ENCODE measurements around the gene MAP2K1.
"Not testable (repeated sequence)": the region's sequence is repeated elsewhere in the genome, so short reads cannot be mapped to it uniquely, and the experiment has no call there.

MAP2K1 gene

GRCh38 chr15:66387163-66388042 is 691 bp downstream of the MAP2K1 start:
- peak overlapping the region; percentile 99 for H3K4me3 ChIP-seq (ENCODE audit: low read length)
- TF ChIP-seq ZNF274 (IDR thresholded peaks at IDR 0.05; ENCODE audit: low read depth, low read length) = no peak

DNA sequence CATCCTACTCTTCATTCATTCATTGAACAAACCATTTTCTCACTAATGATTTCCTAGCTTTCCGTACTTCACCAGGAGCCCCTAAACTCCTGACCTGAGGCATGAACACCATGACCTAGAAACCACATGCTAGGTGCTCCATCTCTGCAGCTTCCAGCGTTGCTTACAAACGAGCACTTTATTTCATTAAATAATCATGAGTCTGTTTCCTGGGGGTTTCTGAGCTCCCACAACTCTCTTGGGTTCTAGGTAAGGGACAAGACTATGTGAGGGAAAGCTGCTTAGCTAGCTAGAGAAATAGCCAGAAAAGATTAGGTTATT is 1.3 kb downstream of the MAP2K1 start:
- no peak for TF ChIP-seq ZNF274 (IDR thresholded peaks at IDR 0.05; ENCODE audit: low read depth, low read length)
- peak overlapping the region; percentile 99 for H3K4me3 ChIP-seq (ENCODE audit: low read length)

DNA sequence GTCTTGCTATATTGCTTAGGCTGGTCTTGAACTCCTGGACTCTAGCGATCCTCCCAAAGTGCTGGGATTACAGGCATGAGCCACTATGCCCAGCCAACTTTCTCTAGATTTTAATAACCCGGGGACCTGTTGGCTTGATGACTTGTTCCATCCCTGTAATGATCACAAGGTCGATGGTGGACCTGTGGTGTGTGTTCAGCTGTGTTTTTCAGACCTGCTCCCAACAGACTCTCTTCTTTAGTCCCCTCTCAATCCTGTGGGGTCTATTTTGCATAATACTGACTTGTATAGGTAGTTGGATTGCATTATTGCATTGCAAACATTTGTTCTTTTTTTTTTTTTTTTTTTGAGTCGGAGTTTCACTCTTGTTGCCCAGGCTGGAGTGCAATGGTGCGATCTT is 1.9 kb downstream of the MAP2K1 start:
- no peak for TF ChIP-seq ZNF274 (IDR thresholded peaks at IDR 0.05; ENCODE audit: low read depth, low read length)
- H3K4me3 ChIP-seq (ENCODE audit: low read length) = peak overlapping the region; percentile 99

- no peak for TF ChIP-seq ZNF274 (IDR thresholded peaks at IDR 0.05; ENCODE audit: low read depth, low read length)
- H3K4me3 ChIP-seq (ENCODE audit: low read length) = peak overlapping the region; percentile 99; the same call in 1 of the 2 replicates
Measured at GRCh38 chr15:66389098-66389858, 2.6 kb downstream of the MAP2K1 start.

- H3K4me3 ChIP-seq (ENCODE audit: low read length) = peak overlapping the region; percentile 33; the same call in 1 of the 2 replicates
- no peak for TF ChIP-seq ZNF274 (IDR thresholded peaks at IDR 0.05; ENCODE audit: low read depth, low read length)
Measured at GRCh38 chr15:66389859-66390381, 3.2 kb downstream of the MAP2K1 start.

DNA sequence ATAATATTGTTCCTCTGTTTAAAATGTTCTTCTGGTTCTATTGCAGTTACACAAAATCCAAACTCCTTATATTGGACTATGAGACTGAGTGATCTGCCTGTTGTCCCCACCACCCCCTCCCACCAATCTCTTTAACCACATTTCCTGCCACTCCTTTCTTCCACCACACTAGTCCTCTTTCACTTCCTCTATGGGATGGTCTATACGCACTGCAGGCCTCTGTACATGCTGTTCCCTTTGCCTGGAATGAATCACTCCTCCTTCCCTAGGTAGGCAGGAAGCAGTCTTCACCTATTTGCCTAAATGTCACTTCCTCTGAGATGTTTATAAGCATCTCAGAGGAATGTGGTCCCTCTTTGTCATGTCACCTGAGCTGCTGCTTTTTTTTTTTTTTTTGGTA is 4.0 kb downstream of the MAP2K1 start:
- H3K4me3 ChIP-seq (ENCODE audit: low read length) = peak overlapping the region; percentile 57; the same call in 1 of the 2 replicates
- no peak for TF ChIP-seq ZNF274 (IDR thresholded peaks at IDR 0.05; ENCODE audit: low read depth, low read length)

- not testable (repeated sequence) for H3K4me3 ChIP-seq (ENCODE audit: low read length)
Measured at GRCh38 chr15:66393037-66393436, 6.3 kb downstream of the MAP2K1 start.

DNA sequence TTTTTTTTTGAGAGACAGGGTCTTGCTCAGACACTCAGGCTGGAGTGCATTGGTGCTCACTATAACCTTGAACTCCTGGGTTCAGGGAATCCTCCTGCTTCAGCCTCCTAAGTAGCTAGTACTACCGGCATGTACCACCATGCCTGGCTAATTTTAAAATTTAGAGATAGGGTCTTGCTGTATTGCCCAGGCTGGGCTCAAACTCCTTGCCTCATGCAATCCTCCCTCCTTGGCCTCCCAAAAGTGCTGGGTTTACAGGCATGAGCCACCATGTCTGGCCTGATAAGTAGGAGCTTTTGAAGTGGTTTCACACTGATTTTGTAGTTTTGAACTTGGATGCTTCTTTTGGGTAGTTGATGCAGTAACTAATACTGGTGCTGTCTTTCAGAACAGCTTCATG is 7.8 kb downstream of the MAP2K1 start:
- no peak overlapping the region for H3K4me3 ChIP-seq (ENCODE audit: low read length)
- TF ChIP-seq ZNF274 (IDR thresholded peaks at IDR 0.05; ENCODE audit: low read depth, low read length) = no peak

- H3K4me3 ChIP-seq (ENCODE audit: low read length) = no peak overlapping the region
- no peak for TF ChIP-seq ZNF274 (IDR thresholded peaks at IDR 0.05; ENCODE audit: low read depth, low read length)
Measured at GRCh38 chr15:66394915-66395314, 8.2 kb downstream of the MAP2K1 start.

DNA sequence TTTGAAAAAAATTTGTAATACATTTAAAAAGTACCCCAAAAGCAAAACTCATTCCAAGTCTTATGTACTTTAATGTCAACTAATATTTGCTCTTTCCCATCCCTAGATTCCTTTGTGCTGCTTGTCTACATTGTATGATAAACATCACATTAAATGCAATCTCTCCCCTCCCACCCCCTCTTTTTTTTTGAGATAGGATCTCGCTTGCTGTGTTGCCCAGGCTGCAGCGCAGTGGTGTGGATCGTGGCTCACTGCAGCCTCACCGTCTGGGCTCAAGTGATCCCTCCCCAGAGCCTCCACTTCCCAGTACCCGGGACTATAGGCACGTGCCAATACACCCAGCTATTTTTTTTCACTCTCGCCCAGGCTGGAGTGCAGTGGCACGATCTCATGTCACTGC is 12.6 kb downstream of the MAP2K1 start:
- H3K4me3 ChIP-seq (ENCODE audit: low read length) = no peak overlapping the region
- no peak for TF ChIP-seq ZNF274 (IDR thresholded peaks at IDR 0.05; ENCODE audit: low read depth, low read length)

GRCh38 chr15:66400351-66400774 is 13.7 kb downstream of the MAP2K1 start:
- no peak for TF ChIP-seq ZNF274 (IDR thresholded peaks at IDR 0.05; ENCODE audit: low read depth, low read length)
- H3K4me3 ChIP-seq (ENCODE audit: low read length) = peak overlapping the region; percentile 9; the same call in 1 of the 2 replicates

DNA sequence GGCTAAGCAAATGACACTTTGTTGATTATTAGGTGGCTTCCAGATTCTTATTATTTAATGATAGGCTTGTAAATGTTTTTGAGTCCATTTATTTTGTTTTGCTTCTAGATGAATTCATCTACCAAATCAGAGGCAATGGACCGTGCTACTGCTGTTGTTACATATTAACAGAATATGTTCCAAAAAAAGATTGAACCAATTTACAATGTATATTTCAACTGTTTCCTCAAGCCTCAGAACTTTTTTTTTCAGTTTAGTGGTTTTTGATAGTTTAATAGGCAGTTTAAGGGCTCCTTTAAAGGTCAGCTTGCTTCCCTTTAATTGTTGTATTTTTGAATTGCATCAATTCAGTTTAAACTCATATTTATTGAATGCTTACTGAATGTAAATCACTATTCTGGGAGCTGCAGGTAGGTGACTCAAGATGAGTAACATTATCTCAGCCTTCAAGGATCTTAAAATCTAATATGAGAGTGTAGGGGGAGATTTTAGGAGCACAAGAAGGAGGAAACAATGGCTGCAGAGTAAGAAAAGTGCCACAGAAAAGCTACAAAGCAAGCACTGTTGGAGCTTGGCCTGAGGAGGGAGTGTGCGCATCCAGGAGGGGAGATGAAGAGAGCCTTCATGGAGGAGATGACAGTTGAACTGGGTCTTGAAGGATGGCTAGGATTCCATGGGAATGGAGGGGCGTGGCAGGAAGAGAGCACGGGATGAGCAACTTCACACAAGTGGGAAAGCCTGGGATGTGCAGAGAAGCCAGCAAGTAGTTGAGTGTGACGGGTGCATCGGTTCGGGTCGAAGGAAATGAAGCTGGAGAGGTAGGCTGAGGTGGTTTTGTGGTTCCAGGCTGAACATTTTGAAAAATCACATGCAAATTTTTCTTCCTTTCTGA is 14.7 kb downstream of the MAP2K1 start:
- H3K4me3 ChIP-seq (ENCODE audit: low read length) = peak overlapping the region; percentile 59
- TF ChIP-seq ZNF274 (IDR thresholded peaks at IDR 0.05; ENCODE audit: low read depth, low read length) = no peak

DNA sequence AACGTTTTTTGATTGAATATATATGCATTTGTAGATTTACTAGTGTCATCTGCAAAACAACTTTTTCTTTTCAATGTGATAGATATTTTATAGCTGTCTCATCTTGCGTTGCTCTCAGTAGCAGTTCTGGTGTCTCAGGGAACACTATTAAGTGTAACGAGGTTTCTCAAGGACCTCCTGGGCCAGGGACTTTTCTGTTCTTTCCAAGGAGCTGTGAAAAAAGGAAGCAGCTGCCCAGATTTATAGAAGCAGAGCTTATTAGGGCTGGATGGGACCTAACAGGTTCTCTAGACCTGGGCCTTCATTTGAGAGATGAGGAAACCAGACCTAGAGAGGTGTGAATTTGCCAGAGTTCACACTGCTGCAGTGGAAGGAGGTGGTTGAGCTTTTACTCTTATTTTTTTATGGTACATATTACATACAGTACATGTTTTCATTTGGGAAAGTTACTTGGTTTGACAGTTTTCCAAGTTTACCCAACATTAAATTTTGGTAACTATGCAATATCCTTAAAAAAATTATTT is 16.1 kb downstream of the MAP2K1 start:
- H3K4me3 ChIP-seq (ENCODE audit: low read length) = peak overlapping the region; percentile 31
- TF ChIP-seq ZNF274 (IDR thresholded peaks at IDR 0.05; ENCODE audit: low read depth, low read length) = no peak

- no peak for TF ChIP-seq ZNF274 (IDR thresholded peaks at IDR 0.05; ENCODE audit: low read depth, low read length)
Measured at GRCh38 chr15:66403323-66403722, 16.6 kb downstream of the MAP2K1 start.

More at GRCh38 chr15:66403323-66403722, 16.6 kb downstream of the MAP2K1 start:
- H3K4me3 ChIP-seq (ENCODE audit: low read length) = no peak overlapping the region

All from GM08714 (cell line).